Body of pancreas (tissue), 4 donors: Measurements from ENCODE around the gene EPYC. TPM values are rescaled to one million over a fixed set of nuclear protein-coding genes. Genes with fewer than 3 reads are reported as not detected.
A peak's percentile ranks its signal among the peaks of the same experiment; 100 is the strongest.

Experiments
- ATAC-seq: fragments of 150-250 bp; one replicate; pipeline ENCODE4 v1.9.1; 2016
- DNase-seq, 4 donors: peaks; one replicate each; pipeline ENCODE4 v3.0.0-alpha.2; 2019
- H3K27ac ChIP-seq, 4 donors: fragments of 200-600 bp; sonication (generic); 1 replicate in 3 of 4; 2 replicates in 1 of 4; pipeline versions ENCODE4 v1.5.1 to v1.6.1; 2016 to 2019; ENCODE audit warnings: mild to moderate bottlenecking in 1 of 4, mixed read lengths in 1 of 4, moderate library complexity in 1 of 4
- H3K27me3 ChIP-seq, 2 donors: fragments of 200-600 bp; sonication (generic); one replicate each; pipeline ENCODE4 v1.6.0; 2016; ENCODE audit warnings: mild to moderate bottlenecking in 1 of 2
- H3K36me3 ChIP-seq, 2 donors: fragments of 200-600 bp; sonication (generic); replicated peaks in 1 of 2; 2 replicates each; pipeline ENCODE4 v1.5.1; 2016; ENCODE audit warnings: low read depth in 2 of 2; ENCODE audit not compliant: insufficient read depth in 1 of 2
- H3K4me1 ChIP-seq: fragments of 200-600 bp; sonication (generic); one replicate; pipeline ENCODE4 v1.6.0; 2016
- H3K4me3 ChIP-seq, 2 donors: fragments of 200-600 bp; sonication (generic); 1 replicate in 1 of 2; 2 replicates in 1 of 2; pipeline ENCODE4 v1.5.1; 2016 to 2019
- H3K9me3 ChIP-seq, 3 donors: fragments of 200-600 bp; sonication (generic); 1 replicate in 2 of 3; 2 replicates in 1 of 3; pipeline ENCODE4 v1.5.1; 2016
- POLR2A ChIP-seq, 3 donors: fragments of 450-650 bp; IDR thresholded peaks; one replicate each; pipeline ENCODE4 v1.6.1; 2016; ENCODE audit warnings: antibody characterized with exemption in 3 of 3, mild to moderate bottlenecking in 2 of 3
- WGBS, 2 donors: methylation state at CpG; one replicate each; pipeline ENCODE4 v1.1.5; 2017; 5-methylcytosine and 5-hydroxymethylcytosine counted together
- intact Hi-C: fragments of 100-400 bp; cut with DNase I; formaldehyde crosslinking; loops from one replicate; pipeline ENCODE4 v1.15.1; 2023
- total RNA-seq, 2 donors: library from RNA; depleted of rRNA; stranded (reverse); fragments of >200 nt; gene quantifications; one replicate each; pipeline ENCODE4 v1.1.0, GENCODE V29; 2016
- TF ChIP-seq, protein P1 (sequence below), 7 experiments: fragments of 450-650 bp in 4 of 7; fragments of 200-600 bp in 3 of 7; sonication (generic) in 3 of 7; IDR thresholded peaks; one replicate each; pipeline ENCODE4 v1.5.1; 2016 to 2019; ENCODE audit warnings: antibody characterized with exemption in 7 of 7

EPYC gene
- total RNA-seq = not detected

GRCh38 chr12:91004872-91005271, at the start of gene EPYC:
EPYC (minus strand) TSS chr12:91004972; CDS start chr12:91002565, 2,407 bp downstream.
- no peak for TF ChIP-seq POLR2A (IDR thresholded peaks at IDR 0.05)
- TF ChIP-seq, protein P1, sequence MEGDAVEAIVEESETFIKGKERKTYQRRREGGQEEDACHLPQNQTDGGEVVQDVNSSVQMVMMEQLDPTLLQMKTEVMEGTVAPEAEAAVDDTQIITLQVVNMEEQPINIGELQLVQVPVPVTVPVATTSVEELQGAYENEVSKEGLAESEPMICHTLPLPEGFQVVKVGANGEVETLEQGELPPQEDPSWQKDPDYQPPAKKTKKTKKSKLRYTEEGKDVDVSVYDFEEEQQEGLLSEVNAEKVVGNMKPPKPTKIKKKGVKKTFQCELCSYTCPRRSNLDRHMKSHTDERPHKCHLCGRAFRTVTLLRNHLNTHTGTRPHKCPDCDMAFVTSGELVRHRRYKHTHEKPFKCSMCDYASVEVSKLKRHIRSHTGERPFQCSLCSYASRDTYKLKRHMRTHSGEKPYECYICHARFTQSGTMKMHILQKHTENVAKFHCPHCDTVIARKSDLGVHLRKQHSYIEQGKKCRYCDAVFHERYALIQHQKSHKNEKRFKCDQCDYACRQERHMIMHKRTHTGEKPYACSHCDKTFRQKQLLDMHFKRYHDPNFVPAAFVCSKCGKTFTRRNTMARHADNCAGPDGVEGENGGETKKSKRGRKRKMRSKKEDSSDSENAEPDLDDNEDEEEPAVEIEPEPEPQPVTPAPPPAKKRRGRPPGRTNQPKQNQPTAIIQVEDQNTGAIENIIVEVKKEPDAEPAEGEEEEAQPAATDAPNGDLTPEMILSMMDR (IDR thresholded peaks at IDR 0.05) = no peak
- Histone ChIP-seq H3K27ac (no peak within 1 kb of the TSS), H3K4me1 (no peaks in the 10 kb centered on the region), H3K27me3 (no peaks in the 10 kb centered on the region), H3K4me3 (no peak within 1 kb of the TSS), H3K9me3 (no peaks in the 10 kb centered on the region), H3K36me3 (no peaks in the 10 kb centered on the region)
- no peak for DNase-seq
- intact Hi-C loops = no loop called here
- no peak for ATAC-seq

DNA sequence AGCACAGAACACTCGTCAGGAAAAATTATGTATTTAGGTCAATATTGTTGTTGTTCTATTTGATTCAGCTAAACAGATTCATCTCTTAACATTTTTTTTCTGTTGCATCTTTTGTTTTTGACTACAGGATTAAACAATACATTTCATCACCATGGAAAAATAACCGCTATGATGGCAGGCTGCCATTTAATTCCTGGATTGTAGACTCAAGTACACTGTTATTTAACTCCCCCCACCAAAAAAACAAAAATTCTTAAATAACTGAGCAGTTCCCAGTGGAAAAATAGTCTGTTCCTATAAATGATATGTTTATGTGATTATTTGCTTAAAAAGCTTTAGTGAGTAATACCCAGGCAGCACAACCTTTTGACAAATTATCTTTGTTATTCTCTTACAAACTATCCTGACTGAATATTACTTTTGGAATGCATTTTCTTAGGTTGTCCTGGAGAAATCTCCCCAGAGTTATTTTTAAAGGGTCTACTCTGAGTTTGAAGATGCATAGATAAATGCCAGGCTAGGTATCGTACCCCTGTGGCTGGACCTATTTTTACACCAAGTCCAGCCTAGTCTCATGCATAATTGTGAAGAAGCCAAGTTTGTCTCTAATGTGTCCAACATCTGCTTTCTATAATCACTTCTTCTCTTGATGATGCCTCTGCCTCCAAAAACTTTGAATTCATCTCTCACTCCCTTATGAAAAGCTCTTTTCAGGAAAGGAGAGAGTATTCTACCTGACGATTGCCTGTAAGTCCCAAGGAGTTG, 49.4 kb upstream of the EPYC start:
- WGBS, 2 donors = 60 to 62% methylated on average over 4 of the region's 4 CpGs
- TF ChIP-seq, protein P1 (IDR thresholded peaks at IDR 0.05) = no peak
- no peak for TF ChIP-seq POLR2A (IDR thresholded peaks at IDR 0.05)
- no peaks in the 10 kb centered on the region for H3K27me3 ChIP-seq
- no peak overlapping the region for H3K27ac ChIP-seq
- ATAC-seq (no peak), DNase-seq (peak in 3 of 4 donors; percentile 7 to 13 (median 13))
- H3K4me1 ChIP-seq = no peaks in the 10 kb centered on the region
- no peaks in the 10 kb centered on the region for H3K9me3 ChIP-seq
- no peaks in the 10 kb centered on the region for H3K36me3 ChIP-seq
- H3K4me3 ChIP-seq = no peak overlapping the region
- intact Hi-C loops = no loop called here

DNA sequence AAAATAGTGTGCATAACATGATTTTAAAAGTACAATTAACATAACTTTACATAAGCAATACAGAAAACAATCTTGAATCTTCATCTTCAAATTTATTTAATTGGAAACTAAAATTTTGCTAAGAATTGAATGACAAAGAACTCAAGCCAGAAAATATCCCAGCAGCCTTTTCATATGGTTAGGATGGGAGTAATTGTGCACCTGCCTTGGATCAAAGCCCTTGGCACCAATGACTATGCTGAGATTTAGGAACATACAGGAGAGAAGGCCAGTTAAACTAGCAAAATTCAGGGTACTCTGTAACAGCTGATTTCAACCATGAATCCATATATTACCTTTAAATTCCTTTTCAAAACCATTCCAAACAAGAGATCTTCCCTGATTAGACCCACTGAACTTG, 47.3 kb upstream of the EPYC start:
- intact Hi-C loops = no loop called here
- ATAC-seq (no peak), DNase-seq (no peak)
- no peak overlapping the region for H3K4me3 ChIP-seq
- no peaks in the 10 kb centered on the region for H3K9me3 ChIP-seq
- no peaks in the 10 kb centered on the region for H3K36me3 ChIP-seq
- no peak overlapping the region for H3K27ac ChIP-seq
- no peaks in the 10 kb centered on the region for H3K4me1 ChIP-seq
- no peak for TF ChIP-seq POLR2A (IDR thresholded peaks at IDR 0.05)
- TF ChIP-seq, protein P1 (IDR thresholded peaks at IDR 0.05) = no peak
- no peaks in the 10 kb centered on the region for H3K27me3 ChIP-seq

GRCh38 chr12:91044586-91044985, 39.8 kb upstream of the EPYC start:
- DNase-seq (no peak), ATAC-seq (no peak)
- intact Hi-C loops = no loop called here
- Histone ChIP-seq H3K9me3 (no peaks in the 10 kb centered on the region), H3K27ac (no peak overlapping the region), H3K27me3 (no peaks in the 10 kb centered on the region), H3K4me1 (no peaks in the 10 kb centered on the region), H3K36me3 (no peaks in the 10 kb centered on the region), H3K4me3 (no peak overlapping the region)
- 85 to 87% methylated on average over 2 of the region's 2 CpGs for WGBS, 2 donors
- TF ChIP-seq, protein P1 (IDR thresholded peaks at IDR 0.05) = no peak
- no peak for TF ChIP-seq POLR2A (IDR thresholded peaks at IDR 0.05)

DNA sequence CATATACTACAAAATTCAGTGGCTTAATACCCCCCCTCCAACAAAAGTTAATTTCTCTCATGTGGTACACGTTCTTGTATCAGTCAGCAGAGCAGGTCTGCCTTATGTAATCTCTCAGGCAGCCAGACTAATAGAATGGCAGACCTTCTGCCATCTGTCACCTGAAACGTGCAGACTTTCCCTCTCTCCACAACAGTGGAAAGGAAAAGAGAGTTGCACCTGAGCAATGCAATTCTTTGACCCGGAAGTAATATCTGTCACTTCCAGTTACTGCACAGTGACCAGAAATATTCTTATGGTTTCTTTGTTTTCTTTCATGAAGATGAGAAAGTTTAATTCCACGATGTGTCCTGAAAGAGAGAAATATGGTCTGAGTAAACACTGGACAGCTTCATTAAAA, 38.6 kb upstream of the EPYC start:
- Histone ChIP-seq H3K27ac (no peak overlapping the region), H3K4me3 (no peak overlapping the region), H3K9me3 (no peaks in the 10 kb centered on the region), H3K4me1 (no peaks in the 10 kb centered on the region), H3K36me3 (no peaks in the 10 kb centered on the region), H3K27me3 (no peaks in the 10 kb centered on the region)
- WGBS, 2 donors = 44 to 51% methylated on average over 4 of the region's 4 CpGs
- DNase-seq = no peak
- TF ChIP-seq POLR2A (IDR thresholded peaks at IDR 0.05) = no peak
- no peak for ATAC-seq
- intact Hi-C loops = no loop called here
